Testis (tissue), 2 donors: ENCODE data around the gene PRSS12.

Experiments used
- POLR2A ChIP-seq: fragments of 450-650 bp; IDR thresholded peaks from one replicate; pipeline ENCODE4 v1.6.1; 2017; ENCODE audit warnings: antibody characterized with exemption, mild to moderate bottlenecking, moderate library complexity
- TF ChIP-seq, protein P1 (sequence below), 3 experiments: fragments of 450-650 bp in 2 of 3; fragments of 200-600 bp in 1 of 3; sonication (generic) in 1 of 3; IDR thresholded peaks; one replicate each; pipeline ENCODE4 v1.5.1; 2016 to 2019; ENCODE audit warnings: antibody characterized with exemption in 3 of 3, mild to moderate bottlenecking in 2 of 3, moderate library complexity in 1 of 3

DNA sequence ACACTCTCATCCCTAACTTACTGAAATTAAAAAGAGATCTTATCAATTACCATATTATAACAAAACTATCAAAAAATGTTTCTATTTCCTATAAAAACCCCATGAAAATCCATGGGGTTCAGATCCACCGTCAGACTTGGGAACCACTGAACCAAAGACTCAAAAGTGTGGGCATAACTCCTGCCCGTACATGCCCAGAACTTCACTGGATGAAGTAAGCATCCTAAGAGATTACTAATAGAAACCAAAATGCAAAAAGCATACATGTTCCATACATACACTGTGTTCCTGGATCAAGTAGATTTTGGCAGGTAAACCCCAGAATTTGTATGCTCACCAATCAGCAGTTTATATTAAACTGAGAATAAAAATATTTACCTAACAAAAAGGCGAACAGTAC is 66.1 kb downstream of the PRSS12 start:
- TF ChIP-seq, protein P1, sequence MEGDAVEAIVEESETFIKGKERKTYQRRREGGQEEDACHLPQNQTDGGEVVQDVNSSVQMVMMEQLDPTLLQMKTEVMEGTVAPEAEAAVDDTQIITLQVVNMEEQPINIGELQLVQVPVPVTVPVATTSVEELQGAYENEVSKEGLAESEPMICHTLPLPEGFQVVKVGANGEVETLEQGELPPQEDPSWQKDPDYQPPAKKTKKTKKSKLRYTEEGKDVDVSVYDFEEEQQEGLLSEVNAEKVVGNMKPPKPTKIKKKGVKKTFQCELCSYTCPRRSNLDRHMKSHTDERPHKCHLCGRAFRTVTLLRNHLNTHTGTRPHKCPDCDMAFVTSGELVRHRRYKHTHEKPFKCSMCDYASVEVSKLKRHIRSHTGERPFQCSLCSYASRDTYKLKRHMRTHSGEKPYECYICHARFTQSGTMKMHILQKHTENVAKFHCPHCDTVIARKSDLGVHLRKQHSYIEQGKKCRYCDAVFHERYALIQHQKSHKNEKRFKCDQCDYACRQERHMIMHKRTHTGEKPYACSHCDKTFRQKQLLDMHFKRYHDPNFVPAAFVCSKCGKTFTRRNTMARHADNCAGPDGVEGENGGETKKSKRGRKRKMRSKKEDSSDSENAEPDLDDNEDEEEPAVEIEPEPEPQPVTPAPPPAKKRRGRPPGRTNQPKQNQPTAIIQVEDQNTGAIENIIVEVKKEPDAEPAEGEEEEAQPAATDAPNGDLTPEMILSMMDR (IDR thresholded peaks at IDR 0.05), result no peak
- no peak for TF ChIP-seq POLR2A
